HG03460 (cell line): ENCODE measurements around the gene LRRC74B.
"Not testable (repeated sequence)": the region's sequence is repeated elsewhere in the genome, so short reads cannot be mapped to it uniquely, and the experiment has no call there.

Source experiments
- ATAC-seq: cut with Tn5 transposase; IDR thresholded peaks from one replicate; pipeline ENCODE4 v1.9.1; 2021; ENCODE audit not compliant: unreplicated experiment

The LRRC74B gene

DNA sequence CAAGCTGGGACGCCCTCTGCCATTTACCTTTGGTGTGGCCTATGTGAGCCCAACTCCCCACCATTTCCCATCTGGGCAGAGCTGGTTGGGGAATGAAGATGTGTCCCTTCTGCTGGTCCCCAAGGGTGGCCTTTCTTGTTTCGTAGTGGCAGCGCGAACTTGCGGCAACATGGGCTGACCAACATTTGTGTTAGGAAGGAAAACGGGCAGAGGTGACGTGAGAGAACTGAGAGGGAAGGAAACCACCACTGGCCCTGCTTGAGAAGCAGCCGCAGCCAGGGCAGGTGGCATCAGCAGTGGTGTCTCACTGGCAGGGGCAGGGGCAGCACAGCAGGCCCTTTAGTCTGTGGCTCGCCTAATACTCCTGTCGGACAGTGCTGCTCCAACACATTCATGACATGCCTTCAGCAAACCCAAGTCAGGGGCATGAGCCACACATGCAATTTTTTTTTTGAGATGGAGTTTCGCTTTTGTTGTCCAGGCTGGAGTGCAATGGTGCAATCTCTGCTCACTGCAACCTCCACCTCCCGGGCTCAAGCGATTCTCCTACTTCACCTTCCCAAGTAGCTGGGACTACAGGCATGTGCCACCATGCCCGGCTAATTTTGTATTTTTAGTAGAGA is 29.9 kb downstream of the LRRC74B start:
- no peak for ATAC-seq

- ATAC-seq: no peak
These were observed 31.3 kb downstream of the LRRC74B start for GRCh38 chr22:21076912-21077625.

GRCh38 chr22:21077884-21078508 is 32.2 kb downstream of the LRRC74B start:
- no peak for ATAC-seq

DNA sequence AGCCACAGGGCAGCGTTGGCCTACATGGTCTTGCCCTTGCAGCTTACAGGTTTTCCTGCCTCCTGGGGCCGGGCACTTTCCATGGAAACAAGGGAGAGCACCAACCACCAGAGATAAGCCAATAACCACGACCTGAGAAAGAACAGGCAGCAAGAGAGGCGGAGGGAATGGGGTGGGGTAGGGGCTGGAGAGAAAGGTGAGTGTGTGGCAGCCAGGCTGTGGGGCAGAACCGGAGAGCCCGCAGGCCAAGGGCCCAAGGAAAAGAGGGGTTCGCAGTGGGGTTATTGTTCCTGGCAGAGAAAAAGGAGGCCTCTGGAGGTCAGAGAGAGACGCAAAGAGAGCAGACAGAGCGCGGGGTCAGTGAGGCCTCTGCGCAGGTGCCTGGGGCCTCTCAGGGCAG is 33.2 kb downstream of the LRRC74B start:
- ATAC-seq: no peak

DNA sequence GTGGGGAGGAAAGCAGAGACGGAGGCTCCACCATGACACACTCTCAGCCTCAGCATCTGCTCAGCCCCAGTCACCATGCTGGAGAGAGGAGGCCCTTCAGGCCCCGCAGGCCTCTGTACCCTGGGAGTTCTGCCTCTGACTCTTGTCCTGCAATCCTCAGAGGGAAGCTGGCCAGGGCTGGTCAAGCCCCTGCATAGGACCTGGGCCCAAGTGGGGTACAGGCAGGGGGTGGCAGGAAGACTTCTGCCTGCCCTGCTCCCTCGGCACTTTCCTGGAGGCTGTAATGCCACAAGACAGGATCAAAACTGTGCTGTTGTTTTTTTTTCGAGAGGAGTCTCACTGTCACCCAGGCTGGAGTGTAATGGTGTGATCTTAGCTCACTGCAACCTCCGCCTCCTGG is 33.7 kb downstream of the LRRC74B start:
- ATAC-seq: no peak

DNA sequence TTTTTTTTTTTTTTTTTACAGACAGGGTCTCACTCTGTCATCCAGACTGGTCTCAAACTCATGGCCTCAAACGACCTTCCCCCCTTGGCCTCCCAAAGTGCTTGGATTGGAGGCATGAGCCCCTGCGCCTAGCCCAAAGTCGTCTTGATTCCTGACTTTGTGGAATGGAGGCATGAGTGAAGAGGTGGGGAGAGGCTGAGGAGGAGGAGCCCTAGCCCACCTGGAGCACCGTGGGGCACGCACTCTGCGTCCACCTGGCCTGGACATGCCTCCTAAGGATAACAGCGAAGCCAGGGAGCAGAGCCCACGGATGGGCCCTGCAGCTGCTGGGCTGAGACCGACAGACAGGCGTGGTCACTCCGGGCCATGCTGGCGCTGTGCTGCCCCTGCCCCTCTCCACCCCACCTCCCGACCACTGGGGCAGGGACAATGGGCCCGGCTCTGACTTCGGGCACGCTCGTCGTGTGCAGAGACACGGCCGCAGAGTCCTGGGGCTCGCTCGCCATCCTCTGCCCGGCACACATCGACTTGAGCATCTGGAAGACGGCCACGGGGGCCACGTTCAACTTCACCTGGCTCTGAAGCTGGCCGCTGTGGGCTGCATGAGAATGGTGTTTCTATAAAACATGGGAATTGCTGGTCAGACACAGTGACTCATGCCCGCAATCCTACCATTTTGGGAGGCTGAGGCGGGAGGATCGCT is 34.8 kb downstream of the LRRC74B start:
- ATAC-seq: no peak

DNA sequence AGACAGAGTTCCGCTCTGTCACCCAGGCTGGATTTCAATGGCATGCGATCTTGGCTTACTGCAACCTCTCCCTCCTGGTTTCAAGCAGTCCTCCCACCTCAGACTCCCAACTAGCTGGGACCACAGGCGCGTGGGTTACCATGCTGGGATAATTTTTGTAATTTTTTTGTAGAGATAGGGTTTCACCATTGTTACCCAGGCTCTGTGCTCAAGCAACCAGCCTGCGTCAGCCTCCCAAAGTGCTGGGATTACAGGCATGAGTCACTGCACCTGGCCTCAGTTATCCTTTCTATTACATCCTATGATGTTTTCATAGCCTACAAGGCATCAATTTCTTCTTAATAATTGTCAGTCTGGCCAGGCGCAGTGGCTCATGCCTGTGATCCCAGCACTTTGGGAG is 36.5 kb downstream of the LRRC74B start:
- ATAC-seq: no peak

DNA sequence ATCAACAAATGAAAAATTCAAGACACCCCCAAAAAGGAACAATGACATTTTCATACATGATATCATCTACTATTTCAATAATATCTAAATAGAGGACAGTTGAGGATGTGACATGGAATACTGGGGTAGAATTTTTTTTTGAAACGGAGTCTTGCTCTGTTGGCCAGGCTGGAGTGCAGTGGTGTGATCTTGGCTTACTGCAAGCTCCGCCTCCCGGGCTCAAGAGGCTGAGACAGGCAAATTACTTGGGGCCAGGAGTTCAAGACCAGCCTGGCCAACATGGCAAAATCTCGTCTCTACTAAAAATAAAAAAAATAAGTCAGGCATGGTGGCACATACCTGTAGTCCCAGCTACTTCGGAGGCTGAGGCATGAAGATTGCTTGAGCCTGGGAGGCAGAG is 41.4 kb downstream of the LRRC74B start:
- ATAC-seq: no peak

GRCh38 chr22:21087926-21088325 is 42.2 kb downstream of the LRRC74B start:
- not testable (repeated sequence) for ATAC-seq

DNA sequence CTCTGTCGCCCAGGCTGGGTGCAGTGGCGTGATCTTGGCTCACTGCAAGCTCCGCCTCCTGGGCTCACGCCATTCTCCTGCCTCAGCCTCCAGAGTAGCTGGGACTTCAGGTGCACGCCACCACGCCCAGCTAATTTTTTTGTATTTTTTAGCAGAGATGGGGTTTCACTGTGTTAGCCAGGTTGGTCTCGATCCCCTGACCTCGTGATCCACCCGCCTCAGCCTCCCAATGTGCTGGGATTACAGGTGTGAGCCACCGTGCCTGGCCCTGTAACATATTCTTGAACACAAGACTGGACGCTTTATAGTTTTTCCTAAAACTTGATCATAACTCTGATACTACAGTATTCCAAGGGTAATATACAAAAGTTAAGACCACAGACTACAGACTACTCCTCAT is 45.5 kb downstream of the LRRC74B start:
- not testable (repeated sequence) for ATAC-seq

GRCh38 chr22:21092797-21093554 is 47.2 kb downstream of the LRRC74B start:
- no peak for ATAC-seq

GRCh38 chr22:21093555-21094137 is 47.9 kb downstream of the LRRC74B start:
- ATAC-seq: not testable (repeated sequence)

DNA sequence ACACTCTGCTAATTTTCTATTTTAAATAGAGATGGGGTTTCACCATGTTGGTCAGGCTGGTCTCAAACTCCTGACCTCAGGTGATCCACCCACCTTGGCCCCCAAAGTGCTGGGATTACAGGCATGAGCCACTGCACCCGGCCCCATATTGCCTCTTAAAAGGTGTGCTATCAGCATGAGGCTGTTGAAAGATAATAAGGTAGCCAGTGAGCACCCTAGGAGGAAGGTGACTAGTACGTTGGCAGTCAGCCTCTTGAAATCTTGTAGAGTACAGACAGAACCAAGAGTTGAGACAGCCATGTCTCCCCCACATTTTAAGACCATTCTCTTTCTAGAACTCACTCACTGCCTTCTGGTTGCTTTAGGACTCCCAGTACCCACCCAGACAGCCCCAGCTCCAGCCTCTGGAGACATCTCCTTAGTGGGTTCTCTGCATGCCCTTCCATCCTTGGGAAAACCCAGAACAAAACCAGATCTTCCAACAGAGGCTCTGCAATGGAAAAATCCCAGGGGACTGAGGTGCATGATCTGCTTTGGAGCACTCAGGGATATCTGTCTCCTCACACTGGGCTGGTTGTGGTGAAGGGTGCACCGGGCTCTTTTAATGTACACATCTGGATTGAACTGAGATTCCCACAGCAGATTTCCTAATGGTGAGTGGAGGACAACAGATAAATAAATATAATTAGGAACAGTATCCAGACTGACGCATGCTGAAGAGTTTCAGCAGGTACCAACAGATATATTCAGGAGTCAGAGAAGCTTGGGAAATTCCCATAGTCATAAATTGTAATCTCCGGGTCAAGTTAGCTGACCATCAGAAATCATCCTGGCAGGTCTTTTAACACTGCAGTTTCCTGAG is 49.4 kb downstream of the LRRC74B start:
- ATAC-seq: no peak

GRCh38 chr22:21095773-21096107 is 50.0 kb downstream of the LRRC74B start:
- no peak for ATAC-seq

- not testable (repeated sequence) for ATAC-seq
These were observed 51.1 kb downstream of the LRRC74B start for GRCh38 chr22:21096878-21097277.

DNA sequence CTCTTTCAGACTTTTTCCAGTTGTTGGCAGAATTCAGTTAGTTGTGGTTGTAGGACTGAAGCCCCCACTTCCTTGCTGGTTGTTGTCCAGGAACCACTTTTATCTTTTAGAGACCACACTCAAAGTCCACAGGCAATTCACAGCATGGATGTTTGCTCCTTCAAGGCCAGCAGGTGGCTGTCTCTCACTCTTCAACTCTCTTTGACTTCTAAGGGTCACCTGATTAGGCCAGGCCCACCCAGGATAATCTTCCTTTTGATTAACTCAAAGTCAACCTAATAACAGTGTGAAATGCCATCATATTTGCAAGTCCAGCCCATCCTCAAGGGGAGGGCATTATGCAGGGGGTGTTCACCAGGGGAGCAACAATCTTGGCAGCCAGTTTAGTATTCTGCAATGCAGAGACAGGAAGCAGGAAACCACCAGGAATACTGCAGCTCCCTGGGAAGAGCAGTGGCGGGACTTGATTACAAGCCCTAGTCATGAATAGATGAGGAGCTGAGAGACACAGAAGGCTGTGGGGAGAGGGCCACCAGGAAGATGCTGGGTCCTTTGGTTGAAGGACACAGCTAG is 52.4 kb downstream of the LRRC74B start:
- no peak for ATAC-seq

- no peak for ATAC-seq
These were observed 53.8 kb downstream of the LRRC74B start for GRCh38 chr22:21099578-21099977.

DNA sequence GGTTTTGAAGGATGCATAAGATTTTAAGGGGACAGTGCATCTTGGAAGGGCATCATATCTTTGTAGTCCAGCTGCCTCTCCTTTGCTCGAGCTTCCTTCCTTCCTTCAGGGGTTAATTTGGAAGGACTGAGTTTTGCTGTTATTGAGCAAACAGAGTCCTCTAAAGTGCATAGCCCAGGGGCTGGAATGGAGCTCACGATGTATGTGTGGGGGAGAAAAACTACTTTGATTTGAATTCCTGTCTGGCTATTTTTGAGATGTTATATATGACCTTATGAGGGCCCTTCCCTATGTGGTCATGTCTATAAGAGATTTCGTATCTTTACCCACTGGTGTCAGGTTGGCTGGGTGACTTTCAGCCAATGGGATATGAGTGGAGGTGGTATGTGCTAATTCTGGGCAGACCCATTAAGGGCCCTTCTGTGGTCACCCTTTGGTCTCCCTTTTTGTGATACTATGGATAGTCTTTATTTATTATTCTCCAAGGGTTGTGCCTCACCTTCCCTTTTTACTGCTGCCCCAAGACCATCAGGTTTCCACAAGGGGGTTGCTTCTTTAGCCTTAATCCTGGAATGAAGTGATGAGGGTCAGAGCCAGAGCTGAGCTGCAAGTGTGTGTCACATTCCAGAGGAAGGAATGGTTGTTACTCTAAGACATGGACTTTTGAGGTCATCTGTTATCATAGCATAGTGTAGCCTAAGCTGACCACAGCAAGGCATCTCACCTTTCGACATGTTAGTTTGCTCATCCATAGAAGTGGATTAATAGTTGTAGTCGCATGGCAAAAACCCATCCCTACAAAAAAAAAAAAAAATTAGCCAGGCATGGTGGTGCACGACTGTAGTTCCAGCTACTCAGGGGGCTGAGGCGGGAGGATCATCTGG is 54.6 kb downstream of the LRRC74B start:
- ATAC-seq: no peak
